NB4 (cell line): Measurements from ENCODE around the gene MUC13.
"Not testable (repeated sequence)": the region's sequence is repeated elsewhere in the genome, so short reads cannot be mapped to it uniquely, and the experiment has no call there.

Experiments used
- DNase-seq: peaks from one replicate; pipeline ENCODE4 v3.0.0; 2010; ENCODE audit warnings: low read depth
- H3K4me3 ChIP-seq: one replicate; pipeline ENCODE4 v1.5.1; 2011; ENCODE audit warnings: mild to moderate bottlenecking, low read depth, low read length, moderate library complexity
- CTCF ChIP-seq: IDR thresholded peaks from one replicate; pipeline ENCODE4 v1.5.1; 2012; ENCODE audit warnings: low read depth, low read length
- MYC ChIP-seq: IDR thresholded peaks from 2 replicates; pipeline ENCODE4 v1.6.1; 2011; ENCODE audit warnings: low read depth, low read length
- POLR2A ChIP-seq: IDR thresholded peaks from 2 replicates; pipeline ENCODE4 v1.6.1; 2011; ENCODE audit warnings: mild to moderate bottlenecking; ENCODE audit not compliant: insufficient read length; ENCODE audit errors: extremely low read depth
- TF ChIP-seq, protein P1 (sequence below): IDR thresholded peaks from 2 replicates; pipeline ENCODE4 v1.6.1; 2011; ENCODE audit warnings: low read depth, low read length

Gene MUC13

GRCh38 chr3:124962403-124962940 lies 27.9 kb upstream of the MUC13 start:
- peak; percentile 40 for DNase-seq

GRCh38 chr3:124960698-124961097 lies 26.1 kb upstream of the MUC13 start:
- TF ChIP-seq MYC: no peak
- TF ChIP-seq, protein P1, sequence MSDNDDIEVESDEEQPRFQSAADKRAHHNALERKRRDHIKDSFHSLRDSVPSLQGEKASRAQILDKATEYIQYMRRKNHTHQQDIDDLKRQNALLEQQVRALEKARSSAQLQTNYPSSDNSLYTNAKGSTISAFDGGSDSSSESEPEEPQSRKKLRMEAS: no peak
- no peak for TF ChIP-seq CTCF
- no peak for TF ChIP-seq POLR2A
- DNase-seq: no peak

More at GRCh38 chr3:124962403-124962940, 27.9 kb upstream of the MUC13 start:
- no peak overlapping the region for H3K4me3 ChIP-seq
- TF ChIP-seq MYC (no peak), CTCF (no peak), POLR2A (no peak)
- TF ChIP-seq, protein P1: no peak

DNA sequence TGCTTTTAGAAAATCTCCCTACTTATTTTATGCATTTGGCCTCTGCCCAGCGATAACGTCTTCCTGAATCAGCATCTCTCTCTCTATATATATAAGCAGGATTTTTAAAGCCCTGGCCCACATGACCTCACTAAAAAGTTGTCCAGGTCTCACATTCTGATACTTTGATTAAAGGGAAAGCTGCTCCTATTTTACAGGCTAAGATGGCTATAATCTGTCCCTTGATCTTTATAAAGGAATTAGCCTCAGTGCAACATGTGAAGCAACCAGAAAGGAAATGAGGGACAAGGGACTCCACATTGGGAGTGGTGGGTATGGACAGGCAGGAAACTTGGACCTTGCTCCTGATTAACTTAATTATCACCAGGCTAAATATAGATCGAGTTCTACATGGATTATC lies 25.6 kb upstream of the MUC13 start:
- DNase-seq: no peak
- TF ChIP-seq MYC: no peak
- TF ChIP-seq POLR2A: no peak
- no peak for TF ChIP-seq CTCF
- TF ChIP-seq, protein P1: no peak
- H3K4me3 ChIP-seq: no peak overlapping the region

More at GRCh38 chr3:124960698-124961097, 26.1 kb upstream of the MUC13 start:
- no peak overlapping the region for H3K4me3 ChIP-seq

DNA sequence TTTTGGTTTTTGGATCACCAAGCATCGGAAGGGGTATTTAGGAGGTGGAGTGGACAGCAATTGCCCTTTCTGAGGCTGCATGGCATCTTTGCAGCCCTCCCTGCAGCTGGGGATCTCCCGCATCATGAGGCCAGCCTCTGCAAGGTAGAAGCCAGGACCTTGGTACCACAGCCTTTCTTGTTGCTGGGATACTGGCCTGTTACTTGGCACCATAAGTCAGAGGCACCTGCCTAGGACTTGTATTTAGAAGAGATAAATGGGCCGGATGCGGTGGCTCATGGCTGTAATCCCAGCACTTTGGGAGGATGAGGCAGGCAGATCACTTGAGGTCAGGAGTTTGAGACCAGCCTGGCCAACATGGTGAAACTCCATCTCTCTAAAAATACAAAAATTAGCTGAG lies 23.4 kb upstream of the MUC13 start:
- not testable (repeated sequence) for DNase-seq, H3K4me3 ChIP-seq

DNA sequence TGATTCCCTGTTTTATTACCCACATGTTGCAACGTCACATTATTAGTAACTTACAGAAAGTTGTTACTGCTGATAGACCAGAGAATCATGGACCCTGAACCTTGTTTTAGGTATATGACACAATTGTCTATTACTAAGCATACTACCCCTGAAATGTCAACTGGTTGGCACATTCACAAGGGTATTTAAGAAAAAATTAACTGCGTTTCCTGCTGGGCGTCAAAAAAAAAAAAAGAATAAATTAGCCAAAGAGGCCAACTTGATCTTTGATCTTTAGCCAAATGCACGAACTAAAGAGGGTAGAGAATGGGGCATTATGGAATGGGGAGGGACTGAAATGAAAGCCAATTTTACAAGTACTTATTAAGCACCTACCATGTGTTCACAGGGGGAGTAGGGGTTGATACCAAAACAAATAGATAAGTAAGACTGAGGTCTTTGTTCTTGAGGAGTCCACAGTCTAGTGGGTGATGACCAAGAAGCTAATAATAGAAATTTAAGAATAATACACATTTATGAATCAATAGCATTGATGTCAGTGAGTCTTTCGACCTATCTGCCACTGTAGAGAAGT lies 17.8 kb upstream of the MUC13 start:
- TF ChIP-seq CTCF: no peak
- TF ChIP-seq, protein P1: no peak
- no peak for TF ChIP-seq POLR2A
- no peak for TF ChIP-seq MYC
- no peak for DNase-seq
- no peak overlapping the region for H3K4me3 ChIP-seq

- DNase-seq: no peak
- no peak overlapping the region for H3K4me3 ChIP-seq
- TF ChIP-seq, protein P1: no peak
- TF ChIP-seq POLR2A: no peak
- TF ChIP-seq MYC: no peak
These were observed 17.1 kb upstream of the MUC13 start for GRCh38 chr3:124951511-124952281.
